GM18526 (cell line): ENCODE data around the gene UBR4.

Source experiments
- POLR2A ChIP-seq: IDR thresholded peaks from 3 replicates; pipeline ENCODE4 v1.6.1; 2011; ENCODE audit not compliant: insufficient read length; ENCODE audit errors: extremely low read depth

UBR4 gene

DNA sequence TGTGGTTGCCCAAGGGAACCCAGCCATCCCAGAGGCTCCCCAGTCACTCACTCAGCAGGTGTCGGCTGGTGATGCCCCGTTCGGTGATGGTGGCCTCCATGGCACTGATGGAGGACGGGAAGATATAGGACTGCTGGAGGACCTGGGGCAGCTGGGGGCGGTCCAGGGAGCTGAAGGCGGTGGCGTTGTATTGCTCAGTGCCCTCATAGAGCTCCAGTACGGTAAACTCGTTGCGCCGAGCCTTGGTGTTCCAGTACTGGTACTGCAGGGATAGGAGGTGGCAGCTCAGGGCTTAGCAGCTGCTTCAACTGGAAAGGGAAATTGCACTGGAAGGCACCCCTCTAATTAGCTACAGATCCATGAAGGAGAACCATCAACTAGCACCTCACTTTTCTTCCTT is 12.5 kb upstream of the UBR4 start:
- TF ChIP-seq POLR2A, result no peak

DNA sequence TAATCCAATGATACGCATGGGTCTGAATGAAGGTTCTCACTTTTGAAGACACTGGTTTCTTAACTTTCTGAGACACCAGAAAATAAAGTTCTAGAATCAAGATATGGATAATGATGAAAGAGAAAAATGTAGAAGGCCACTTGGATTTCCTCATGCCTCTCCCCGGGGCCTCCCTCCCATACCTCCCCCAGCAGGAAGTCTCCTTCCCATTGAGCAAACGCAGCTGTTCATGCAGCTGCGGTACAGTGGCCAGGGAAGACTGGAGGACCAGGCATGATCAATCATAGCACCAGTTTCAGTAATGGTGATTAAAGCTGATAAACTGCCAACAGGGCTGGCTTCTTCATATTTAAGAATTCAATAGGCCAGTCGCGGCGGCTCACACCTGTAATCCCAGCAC is 10.9 kb upstream of the UBR4 start:
- no peak for TF ChIP-seq POLR2A

DNA sequence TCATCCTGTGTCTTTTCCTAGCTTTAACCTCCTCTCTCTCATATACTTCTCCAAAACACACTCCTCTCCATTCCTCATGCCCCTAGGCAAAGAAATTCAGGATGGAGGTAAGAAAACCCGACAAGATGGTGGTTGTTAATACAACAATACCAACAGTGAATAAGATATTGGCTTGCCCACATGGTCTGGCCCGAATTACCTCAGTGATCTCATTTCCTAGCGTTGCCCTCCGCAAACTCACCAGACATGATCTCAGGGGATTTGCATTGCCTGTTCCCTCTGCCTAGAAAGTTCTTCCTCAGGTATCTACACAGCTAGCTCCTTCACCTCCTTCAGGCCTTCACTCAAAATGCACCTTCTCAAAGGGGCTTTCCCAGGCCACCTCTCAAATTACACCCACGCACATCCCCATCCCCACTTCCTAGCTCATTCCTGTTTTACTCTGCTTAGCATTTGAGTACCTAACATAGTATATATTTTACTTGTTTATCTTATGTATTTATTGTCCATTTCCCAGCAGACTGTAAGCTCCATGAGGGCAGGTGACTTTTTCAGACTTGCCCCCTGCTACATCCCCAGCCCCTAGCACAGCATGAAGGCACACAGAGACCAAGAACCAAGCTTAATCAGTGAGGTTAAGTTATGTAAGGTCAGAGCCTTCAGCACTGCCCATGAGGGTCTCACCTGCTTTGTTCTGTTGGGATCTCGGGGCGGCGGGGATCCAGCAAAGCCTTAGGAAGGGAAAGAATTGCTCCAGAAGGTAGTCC is 10.2 kb upstream of the UBR4 start:
- TF ChIP-seq POLR2A, result no peak

DNA sequence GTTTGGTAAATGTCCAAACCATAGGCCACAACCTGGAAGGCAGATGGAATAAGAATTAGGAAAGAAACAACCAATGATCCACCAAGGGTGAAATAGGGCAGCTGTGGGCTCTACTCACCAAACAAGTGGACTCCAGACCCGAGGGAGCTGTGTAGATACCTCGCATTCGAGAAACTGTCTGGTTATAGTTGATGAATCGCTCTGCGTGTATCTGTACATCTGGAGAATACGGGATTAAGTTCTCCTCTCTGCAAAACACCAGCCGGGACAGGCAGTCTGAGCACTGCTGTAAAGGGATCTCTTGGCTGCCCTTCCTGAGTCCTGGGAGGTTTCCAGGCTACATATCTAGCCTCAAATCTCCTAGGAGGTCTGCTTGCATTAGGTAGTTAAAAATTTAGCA is 9.4 kb upstream of the UBR4 start:
- no peak for TF ChIP-seq POLR2A

DNA sequence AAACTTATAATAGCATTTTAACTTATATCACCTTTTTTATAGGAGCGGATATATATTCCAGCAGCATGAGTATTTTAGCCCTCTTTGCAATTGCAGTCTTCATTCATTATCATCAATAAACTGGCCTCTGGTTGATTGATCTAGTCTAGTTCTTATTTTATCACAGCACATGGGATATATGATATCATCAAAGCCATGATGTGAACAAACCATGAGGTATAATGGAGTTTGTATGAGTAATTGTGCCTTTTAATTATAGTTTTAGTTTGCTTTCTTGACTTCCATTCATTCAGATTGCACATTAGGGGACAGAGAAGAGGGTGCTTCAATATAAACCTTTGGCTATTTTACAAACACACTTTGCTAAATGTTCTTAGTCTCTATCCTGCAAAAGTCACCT is 3.5 kb upstream of the UBR4 start:
- no peak for TF ChIP-seq POLR2A

DNA sequence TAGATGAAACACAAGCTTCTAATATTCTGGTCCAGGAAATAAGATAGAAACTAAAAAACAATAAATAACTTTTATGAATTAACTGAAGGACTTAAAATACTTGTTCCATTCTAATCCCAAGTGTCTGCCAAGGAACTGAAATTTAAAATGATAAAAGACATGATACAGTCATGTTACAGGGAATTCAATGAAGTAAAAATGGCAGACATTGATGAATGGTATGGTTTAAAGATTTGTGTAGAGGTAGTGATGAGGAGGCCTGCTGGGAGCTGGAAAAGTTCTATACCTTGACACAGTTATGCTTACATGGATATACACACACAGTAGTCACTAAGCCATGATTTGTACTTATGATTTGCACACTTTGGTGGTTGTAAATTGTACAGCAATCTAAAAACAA is 2.1 kb upstream of the UBR4 start:
- TF ChIP-seq POLR2A, result no peak

DNA sequence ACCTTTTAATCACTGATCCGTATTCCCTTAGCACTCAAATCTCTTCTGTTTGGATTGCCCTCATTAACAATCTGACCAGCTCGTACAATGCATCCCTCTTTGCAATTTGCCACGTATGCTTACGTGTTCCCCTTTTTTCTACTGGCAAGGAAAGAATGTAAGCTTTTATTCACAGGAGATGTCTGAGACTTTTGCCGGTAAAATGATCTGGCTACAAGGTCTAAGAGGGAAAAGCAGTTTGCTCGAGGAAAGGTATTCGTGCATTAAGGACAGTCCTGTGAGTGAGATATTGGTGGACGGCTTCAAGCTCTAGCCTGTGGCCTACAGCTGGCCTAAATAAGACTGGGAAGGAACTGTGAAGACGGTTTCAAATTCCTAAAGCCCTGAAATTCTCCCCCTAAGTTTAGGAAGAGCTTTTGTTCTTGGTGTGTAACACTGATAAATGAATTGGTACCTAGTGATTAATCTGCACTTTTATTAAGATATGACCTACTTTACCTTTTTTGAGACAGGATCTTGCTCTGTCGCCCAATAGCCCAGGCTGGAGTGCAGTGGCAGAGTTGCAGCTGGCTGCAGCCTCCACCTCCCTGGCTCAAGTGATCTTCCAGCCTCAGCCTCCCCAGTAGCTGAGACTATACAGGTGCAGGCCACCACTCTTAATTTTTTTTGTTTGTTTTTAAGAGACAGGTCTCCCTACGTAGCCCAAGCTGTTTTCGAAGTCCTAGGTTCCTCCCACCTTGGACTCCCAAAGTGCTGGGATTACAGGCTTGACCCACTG is 895 bp upstream of the UBR4 start:
- TF ChIP-seq POLR2A, result no peak

DNA sequence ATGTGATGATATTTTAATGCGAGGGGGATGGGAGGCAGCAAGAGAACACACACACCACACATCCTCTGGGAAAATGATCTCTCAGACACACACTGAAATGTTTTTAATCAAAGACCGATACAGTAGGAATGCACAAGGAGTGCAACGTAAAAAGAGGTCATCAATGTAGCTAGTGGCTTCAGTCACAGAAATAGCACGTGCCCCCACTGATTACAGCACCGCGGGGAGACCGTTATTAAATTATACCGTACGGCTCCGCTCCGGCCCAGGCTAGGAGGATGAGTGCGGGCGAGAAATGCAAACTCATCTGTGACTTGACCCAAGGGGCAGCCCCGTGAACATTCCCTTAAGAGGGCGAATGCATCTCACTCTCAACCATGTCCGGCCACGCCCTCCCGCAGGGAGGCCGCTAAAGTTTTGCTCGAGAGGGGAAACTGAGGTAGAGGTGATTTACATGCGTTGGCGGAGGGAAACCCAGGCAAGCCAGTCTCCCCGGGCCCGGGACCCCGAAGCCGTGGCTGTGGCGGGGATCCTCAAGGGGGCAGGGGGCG is 552 bp downstream of the UBR4 start:
- TF ChIP-seq POLR2A, result no peak

DNA sequence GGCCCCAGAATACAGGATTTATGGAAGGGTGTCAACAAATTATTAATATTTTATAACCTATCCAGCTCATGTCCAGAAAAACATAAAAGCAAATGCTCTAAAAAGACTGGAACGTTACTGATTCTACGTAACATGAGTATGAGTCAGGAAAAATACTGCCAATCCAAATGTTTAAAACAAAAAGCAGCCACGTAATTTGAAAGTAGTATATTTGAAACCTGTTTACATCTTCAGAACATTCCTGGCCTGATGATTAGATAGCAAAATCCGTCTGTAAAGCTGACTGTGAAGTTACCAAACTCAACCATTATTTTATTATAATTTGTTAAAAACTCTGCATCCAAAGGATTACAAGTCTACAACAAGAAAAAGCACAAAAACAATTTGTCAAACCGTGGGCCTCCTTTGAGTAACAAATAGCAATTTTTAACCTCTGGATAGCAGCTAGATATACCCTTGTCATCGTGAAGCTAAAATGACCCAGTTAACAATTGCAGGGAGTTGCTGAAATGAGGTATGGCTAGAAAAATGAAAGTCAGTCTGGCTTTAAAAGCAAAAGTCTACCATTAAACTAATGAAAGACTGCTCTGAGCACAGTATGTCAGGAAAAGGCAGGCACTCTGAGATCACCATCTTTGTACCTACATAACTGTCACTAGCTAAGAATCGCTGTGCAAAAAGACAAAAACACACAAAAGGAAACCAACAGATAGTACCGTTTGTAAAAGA is 1.2 kb downstream of the UBR4 start:
- TF ChIP-seq POLR2A, result no peak

DNA sequence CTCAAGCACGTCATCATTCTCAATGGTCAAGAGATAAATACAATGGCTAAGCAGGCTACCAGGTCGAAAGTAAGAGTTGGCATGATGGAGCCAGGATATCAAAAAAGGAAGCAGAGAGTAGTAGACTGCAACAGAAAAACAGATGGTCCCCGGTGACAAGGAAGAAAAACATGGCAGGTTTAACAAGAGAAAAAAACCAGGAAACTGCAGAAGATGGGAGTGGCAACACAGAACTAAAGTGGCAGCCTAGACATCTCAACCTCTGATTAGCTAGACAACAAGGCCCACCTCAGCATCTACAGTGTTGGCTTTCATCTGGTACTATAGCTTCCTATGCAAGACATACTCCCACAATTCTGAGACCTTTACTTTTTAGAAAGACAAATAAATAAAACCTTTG is 3.1 kb downstream of the UBR4 start:
- TF ChIP-seq POLR2A, result no peak

DNA sequence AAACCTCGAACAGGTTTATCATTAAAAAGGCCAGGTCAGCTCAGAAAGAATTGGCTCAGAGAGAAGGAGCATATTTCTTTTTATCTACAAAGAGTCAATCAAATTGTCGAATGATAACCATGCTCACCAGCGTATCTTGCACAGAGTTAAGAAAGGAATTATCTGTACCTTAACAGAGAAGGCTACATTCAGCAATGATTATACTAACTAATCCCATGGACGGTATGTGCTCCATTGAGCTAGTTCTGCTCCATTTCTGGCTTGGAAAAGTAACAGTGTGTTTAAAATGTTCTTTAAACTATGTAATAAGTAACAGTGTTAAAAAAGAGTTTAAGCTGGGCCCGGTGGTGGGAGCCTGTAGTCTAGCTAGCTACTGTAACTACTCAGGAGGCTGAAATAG is 4.2 kb downstream of the UBR4 start:
- TF ChIP-seq POLR2A, result no peak

DNA sequence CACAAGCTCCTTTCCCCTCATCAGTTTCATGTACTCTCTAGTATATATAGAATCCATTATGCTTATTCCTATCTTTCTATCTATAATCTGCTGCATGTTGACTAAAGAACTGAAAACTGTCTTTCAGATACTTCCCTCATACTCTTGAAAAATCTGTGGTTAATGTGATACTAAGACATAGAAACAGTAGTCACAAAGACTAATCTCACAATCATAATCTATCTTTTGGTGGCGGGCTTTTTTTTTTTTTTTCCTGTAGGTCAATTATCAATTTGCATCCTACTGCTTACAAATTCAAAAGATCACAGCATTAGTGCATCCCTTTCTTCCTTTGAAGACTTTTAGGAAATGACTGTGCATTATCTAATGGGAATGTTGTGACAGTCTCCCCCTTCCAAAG is 4.7 kb downstream of the UBR4 start:
- no peak for TF ChIP-seq POLR2A

DNA sequence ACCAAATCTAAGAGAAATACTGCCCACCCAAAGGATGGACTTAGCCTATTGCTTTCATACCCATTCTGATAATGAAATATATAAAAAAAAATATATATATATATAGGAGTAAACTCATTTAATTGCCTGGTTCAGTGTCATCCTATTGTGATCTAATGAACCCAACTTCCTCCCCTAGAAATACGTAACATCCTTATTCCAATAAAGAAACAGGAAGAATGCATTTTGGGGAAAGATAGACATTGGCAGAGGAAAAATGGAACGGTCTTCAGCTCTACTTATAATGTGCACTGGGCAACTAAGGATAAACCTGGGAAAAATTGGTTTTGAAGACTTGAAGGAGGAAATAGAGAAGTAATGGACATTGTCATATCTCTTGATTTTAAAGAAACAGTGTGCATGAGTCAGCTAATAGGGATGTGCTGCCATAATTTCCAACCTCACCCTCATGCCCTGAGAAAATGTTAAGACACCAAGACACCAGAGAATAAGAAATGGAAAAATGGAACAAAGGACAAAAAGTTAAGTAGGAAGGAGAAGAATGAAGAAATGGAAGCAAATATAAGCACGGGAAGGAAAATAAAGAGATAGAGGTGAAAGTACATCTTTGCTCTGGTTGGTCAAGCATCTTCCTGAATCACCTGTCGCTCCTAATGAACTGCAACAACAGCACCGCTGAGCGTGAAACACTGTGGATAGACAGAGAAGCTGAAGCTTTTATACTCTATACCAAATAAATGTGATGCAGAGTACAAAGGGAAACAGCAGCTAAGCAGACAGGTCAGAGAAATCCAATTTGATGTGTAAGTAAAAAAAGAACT is 5.4 kb downstream of the UBR4 start:
- no peak for TF ChIP-seq POLR2A

DNA sequence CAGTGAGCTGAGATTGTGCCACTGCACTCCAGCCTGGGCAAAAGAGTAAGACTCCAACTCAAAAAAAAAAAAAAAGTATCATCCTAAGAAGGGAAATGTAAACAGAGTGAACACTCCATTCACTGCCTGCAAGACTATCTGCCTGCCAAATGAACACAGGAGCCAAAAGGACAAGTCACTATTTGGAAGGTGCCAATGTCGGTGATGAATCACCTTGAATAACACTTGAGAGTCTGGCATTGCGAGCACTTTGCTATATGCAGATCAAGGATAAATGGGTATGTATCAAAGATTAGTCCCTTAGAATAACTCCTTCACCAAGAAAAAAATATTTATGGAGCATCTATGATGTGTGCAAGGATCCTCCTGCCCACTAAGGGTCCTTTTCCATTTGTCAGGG is 6.6 kb downstream of the UBR4 start:
- TF ChIP-seq POLR2A, result no peak

DNA sequence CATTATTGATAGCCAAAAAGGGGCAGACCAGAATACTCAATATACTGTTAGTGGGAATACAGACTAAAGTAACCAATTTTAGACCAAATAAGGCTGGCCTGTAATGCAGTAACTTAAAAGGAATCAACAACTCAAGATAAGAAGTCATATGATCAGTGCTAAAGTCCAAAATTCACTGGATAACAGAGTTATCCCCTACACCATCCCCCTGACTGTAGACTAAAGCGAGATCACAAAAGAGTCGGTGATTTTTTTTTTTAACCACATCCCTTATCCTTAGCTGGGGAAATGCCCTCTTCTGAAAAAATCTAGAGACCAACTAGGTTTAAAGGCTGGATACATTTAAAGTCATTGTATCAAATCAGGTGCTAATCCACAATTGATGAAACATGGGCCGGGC is 7.7 kb downstream of the UBR4 start:
- no peak for TF ChIP-seq POLR2A

DNA sequence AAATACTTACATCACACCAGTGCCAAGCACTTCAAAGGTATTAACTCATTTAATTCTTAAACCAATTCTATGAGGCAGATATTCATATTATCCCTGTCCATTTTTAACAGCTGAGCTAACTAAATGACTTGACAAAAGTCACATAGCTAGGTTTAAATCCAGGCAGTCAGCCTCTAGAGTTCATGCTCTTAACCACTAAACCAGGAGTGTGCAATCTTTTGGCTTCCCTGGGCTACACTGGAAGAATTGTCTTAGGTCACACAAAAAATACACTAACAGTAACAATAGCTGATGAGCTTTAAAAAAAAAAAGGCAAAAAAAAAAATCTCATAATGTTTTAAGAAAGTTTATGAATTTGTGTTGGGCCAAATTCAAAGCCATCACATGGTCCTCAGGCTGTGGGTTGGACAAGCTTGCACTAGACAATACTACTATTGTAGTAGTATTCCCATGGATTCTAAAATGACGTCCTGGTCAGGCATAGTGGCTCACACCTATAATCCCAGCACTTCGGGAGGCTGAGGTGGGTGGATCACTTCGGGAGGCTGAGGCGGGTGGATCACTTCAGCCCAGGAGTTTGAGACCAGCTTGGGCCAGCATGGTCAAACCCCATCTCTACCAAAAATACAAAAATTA is 10.0 kb downstream of the UBR4 start:
- no peak for TF ChIP-seq POLR2A
